Measurements from ENCODE around the gene RNF212B. TPM values are rescaled to one million over a fixed set of nuclear protein-coding genes. Genes with fewer than 3 reads are reported as not detected.
A peak's percentile ranks its signal among the peaks of the same experiment; 100 is the strongest.

RNF212B gene
- total and polyA plus RNA-seq, 5 donors from 2014 or later = not detected

- H3K36me3 ChIP-seq (ENCODE audit: control insufficient read depth, insufficient read depth, low read length) = peaks cover 3% of the 10 kb centered on the region
- Mint-ChIP-seq H3K4me1 (peaks cover 3 to 28% (median 12%) of the 10 kb centered on the region in 4 donors), H3K9me3 (no peaks in the 10 kb centered on the region), H3K36me3 (peaks cover 3% of the 10 kb centered on the region), H3K27me3 (peaks cover 23% of the 10 kb centered on the region), H3K4me3 (peak overlapping the region; percentile 80 to 100 (median 89)), H3K27ac (peak overlapping the region; percentile 89 to 99 (median 97))
- peak overlapping the region; percentile 92 for H3K4me3 ChIP-seq (ENCODE audit: low read depth, low read length)
- H3K27me3 ChIP-seq (ENCODE audit: control insufficient read depth, insufficient read depth, low read length) = no peaks in the 10 kb centered on the region
- DNase-seq (no peak), ATAC-seq (ENCODE audit: low read depth in 2 of 2) (no peak)
- no peaks in the 10 kb centered on the region for H3K9me3 ChIP-seq (ENCODE audit: control insufficient read depth in 2 of 2, low read length in 2 of 2)
- H3K27ac ChIP-seq (ENCODE audit: insufficient read depth, low read length, poor library complexity, severe bottlenecking) = peak overlapping the region; percentile 97
- H3K4me1 ChIP-seq (ENCODE audit: control insufficient read depth, insufficient read depth, low read length, poor library complexity, severe bottlenecking) = peaks cover 36% of the 10 kb centered on the region
These were observed 62.4 kb downstream of the RNF212B start for GRCh38 chr14:23299986-23300686.

- no peak for ATAC-seq (ENCODE audit: low read depth in 2 of 2)
- Histone ChIP-seq H3K4me1 (ENCODE audit: control insufficient read depth, insufficient read depth, low read length, poor library complexity, severe bottlenecking) (peaks cover 31% of the 10 kb centered on the region), H3K27me3 (ENCODE audit: control insufficient read depth, insufficient read depth, low read length) (no peaks in the 10 kb centered on the region), H3K9me3 (ENCODE audit: control insufficient read depth in 2 of 2, low read length in 2 of 2) (no peaks in the 10 kb centered on the region), H3K4me3 (ENCODE audit: low read depth, low read length) (peak overlapping the region; percentile 92), H3K27ac (ENCODE audit: insufficient read depth, low read length, poor library complexity, severe bottlenecking) (peak overlapping the region; percentile 97), H3K36me3 (ENCODE audit: control insufficient read depth, insufficient read depth, low read length) (peaks cover 3% of the 10 kb centered on the region)
- DNase-seq = peak in 2 of 3 donors; percentile 26
- peak overlapping the region; percentile 80 to 100 (median 89) for H3K4me3 Mint-ChIP-seq
- peak overlapping the region; percentile 89 to 99 (median 97) for H3K27ac Mint-ChIP-seq
- H3K9me3 Mint-ChIP-seq = no peaks in the 10 kb centered on the region
- H3K36me3 Mint-ChIP-seq = peaks cover 3% of the 10 kb centered on the region
- peaks cover 25% of the 10 kb centered on the region for H3K27me3 Mint-ChIP-seq
- peaks cover 0 to 24% (median 8%) of the 10 kb centered on the region in 4 donors for H3K4me1 Mint-ChIP-seq
These were observed 63.0 kb downstream of the RNF212B start for GRCh38 chr14:23300687-23301223.

- Mint-ChIP-seq H3K36me3 (peaks cover 3% of the 10 kb centered on the region), H3K27ac (peak overlapping the region; percentile 97 to 99 (median 97))
- H3K9me3 ChIP-seq (ENCODE audit: control insufficient read depth in 2 of 2, low read length in 2 of 2) = no peaks in the 10 kb centered on the region
These were observed 63.7 kb downstream of the RNF212B start for GRCh38 chr14:23301288-23301968.

GRCh38 chr14:23301969-23302289, 64.2 kb downstream of the RNF212B start:
- ATAC-seq (ENCODE audit: low read depth in 2 of 2) = peak; percentile 13
- H3K9me3 Mint-ChIP-seq = no peaks in the 10 kb centered on the region
- peaks cover 3% of the 10 kb centered on the region for H3K36me3 Mint-ChIP-seq

More at GRCh38 chr14:23301288-23301968, 63.7 kb downstream of the RNF212B start:
- ATAC-seq (ENCODE audit: low read depth in 2 of 2) = peak; percentile 76 to 78
- Mint-ChIP-seq H3K9me3 (no peaks in the 10 kb centered on the region), H3K4me1 (peaks cover 3 to 24% (median 8%) of the 10 kb centered on the region in 4 donors), H3K27me3 (peaks cover 31% of the 10 kb centered on the region), H3K4me3 (peak overlapping the region; percentile 80 to 100 (median 94))
- Histone ChIP-seq H3K4me3 (ENCODE audit: low read depth, low read length) (no peak overlapping the region), H3K27me3 (ENCODE audit: control insufficient read depth, insufficient read depth, low read length) (no peaks in the 10 kb centered on the region), H3K36me3 (ENCODE audit: control insufficient read depth, insufficient read depth, low read length) (peaks cover 3% of the 10 kb centered on the region), H3K4me1 (ENCODE audit: control insufficient read depth, insufficient read depth, low read length, poor library complexity, severe bottlenecking) (peaks cover 31% of the 10 kb centered on the region), H3K27ac (ENCODE audit: insufficient read depth, low read length, poor library complexity, severe bottlenecking) (peak overlapping the region; percentile 97)
- DNase-seq = peak; percentile 92 to 99 (median 97)

GRCh38 chr14:23302290-23303225, 64.8 kb downstream of the RNF212B start, which contains the start of gene PPP1R3E:
Gene PPP1R3E (minus strand): TSS chr14:23302859. CDS start chr14:23302576, 283 bp downstream.
- H3K4me3 ChIP-seq (ENCODE audit: low read depth, low read length) = peak within 1 kb of the TSS; percentile 83
- peaks cover 3% of the 10 kb centered on the region for H3K36me3 ChIP-seq (ENCODE audit: control insufficient read depth, insufficient read depth, low read length)
- H3K9me3 ChIP-seq (ENCODE audit: control insufficient read depth in 2 of 2, low read length in 2 of 2) = no peaks in the 10 kb centered on the region
- H3K27me3 ChIP-seq (ENCODE audit: control insufficient read depth, insufficient read depth, low read length) = no peaks in the 10 kb centered on the region
- peaks cover 0 to 1% (median 0%) of the 10 kb centered on the region in 7 donors for H3K9me3 Mint-ChIP-seq
- H3K36me3 Mint-ChIP-seq = peaks cover 5% of the 10 kb centered on the region
- peak within 1 kb of the TSS; percentile 96 to 100 (median 99) for H3K4me3 Mint-ChIP-seq
- ATAC-seq (ENCODE audit: low read depth in 2 of 2) = peak; percentile 46 to 52
- peak within 1 kb of the TSS; percentile 99 to 100 (median 99) for H3K27ac Mint-ChIP-seq
- peak within 1 kb of the TSS; percentile 97 for H3K27ac ChIP-seq (ENCODE audit: insufficient read depth, low read length, poor library complexity, severe bottlenecking)
- DNase-seq = peak; percentile 85 to 95 (median 86)
- H3K4me1 ChIP-seq (ENCODE audit: control insufficient read depth, insufficient read depth, low read length, poor library complexity, severe bottlenecking) = peaks cover 31% of the 10 kb centered on the region
- H3K27me3 Mint-ChIP-seq = peaks cover 39% of the 10 kb centered on the region
- peaks cover 0 to 24% (median 7%) of the 10 kb centered on the region in 4 donors for H3K4me1 Mint-ChIP-seq

More at GRCh38 chr14:23301969-23302289, 64.2 kb downstream of the RNF212B start:
- H3K9me3 ChIP-seq (ENCODE audit: control insufficient read depth in 2 of 2, low read length in 2 of 2) = no peaks in the 10 kb centered on the region
- no peaks in the 10 kb centered on the region for H3K27me3 ChIP-seq (ENCODE audit: control insufficient read depth, insufficient read depth, low read length)
- peaks cover 3% of the 10 kb centered on the region for H3K36me3 ChIP-seq (ENCODE audit: control insufficient read depth, insufficient read depth, low read length)
- H3K27ac ChIP-seq (ENCODE audit: insufficient read depth, low read length, poor library complexity, severe bottlenecking) = peak overlapping the region; percentile 97
- peak in 1 of 3 donors; percentile 82 for DNase-seq
- peaks cover under 1 to 24% (median 8%) of the 10 kb centered on the region in 4 donors for H3K4me1 Mint-ChIP-seq
- H3K27ac Mint-ChIP-seq = peak overlapping the region; percentile 96 to 99 (median 97)
- peak overlapping the region; percentile 80 to 100 (median 93) for H3K4me3 Mint-ChIP-seq
- H3K4me1 ChIP-seq (ENCODE audit: control insufficient read depth, insufficient read depth, low read length, poor library complexity, severe bottlenecking) = peaks cover 31% of the 10 kb centered on the region
- peaks cover 33% of the 10 kb centered on the region for H3K27me3 Mint-ChIP-seq
- no peak overlapping the region for H3K4me3 ChIP-seq (ENCODE audit: low read depth, low read length)

GRCh38 chr14:23306412-23307145, 68.8 kb downstream of the RNF212B start, which contains the start of gene BCL2L2:
Gene BCL2L2 (plus strand): TSS chr14:23306833. CDS start chr14:23307768, 935 bp downstream.
- peak within 1 kb of the TSS in 2 of 4 donors; percentile 7 to 77 for H3K4me3 Mint-ChIP-seq
- peaks cover 57% of the 10 kb centered on the region for H3K27me3 Mint-ChIP-seq
- peak within 1 kb of the TSS in 1 of 3 donors; percentile 63 for H3K27ac Mint-ChIP-seq
- peaks cover 4% of the 10 kb centered on the region for H3K27me3 ChIP-seq (ENCODE audit: control insufficient read depth, insufficient read depth, low read length)
- peaks cover 0 to 6% (median 3%) of the 10 kb centered on the region in 4 donors for H3K4me1 Mint-ChIP-seq
- peaks cover 18% of the 10 kb centered on the region for H3K4me1 ChIP-seq (ENCODE audit: control insufficient read depth, insufficient read depth, low read length, poor library complexity, severe bottlenecking)
- H3K36me3 ChIP-seq (ENCODE audit: control insufficient read depth, insufficient read depth, low read length) = no peaks in the 10 kb centered on the region
- peaks cover 0 to 1% (median 0%) of the 10 kb centered on the region in 7 donors for H3K9me3 Mint-ChIP-seq
- no peak within 1 kb of the TSS for H3K4me3 ChIP-seq (ENCODE audit: low read depth, low read length)
- H3K9me3 ChIP-seq (ENCODE audit: control insufficient read depth in 2 of 2, low read length in 2 of 2) = no peaks in the 10 kb centered on the region
- peak within 1 kb of the TSS; percentile 14 for H3K27ac ChIP-seq (ENCODE audit: insufficient read depth, low read length, poor library complexity, severe bottlenecking)
- no peak for DNase-seq
- H3K36me3 Mint-ChIP-seq = peaks cover 5% of the 10 kb centered on the region
- ATAC-seq (ENCODE audit: low read depth in 2 of 2) = no peak

Data from CD4-positive, CD25-positive, alpha-beta regulatory T cell (primary cell).